GM23248 (cell line): ENCODE results near the gene MEIG1. TPM values are rescaled to one million over a fixed set of nuclear protein-coding genes. Genes with fewer than 3 reads are reported as not detected.
"Not testable (repeated sequence)": the region's sequence is repeated elsewhere in the genome, so short reads cannot be mapped to it uniquely, and the experiment has no call there.

Experiments used
- DNase-seq: peaks from one replicate; pipeline ENCODE4 v3.0.0-alpha.2; 2015
- H2AFZ ChIP-seq: fragments of 200-600 bp; sonication (generic); 2 replicates; pipeline ENCODE4 v1.6.1; 2016; ENCODE audit warnings: antibody characterized with exemption
- H3F3A ChIP-seq: fragments of 200-600 bp; sonication (generic); 2 replicates; pipeline ENCODE4 v1.6.1; 2016; ENCODE audit warnings: mild to moderate bottlenecking, antibody characterized with exemption, mixed run types; ENCODE audit not compliant: insufficient read depth
- H3K27ac ChIP-seq: fragments of 200-600 bp; sonication (generic); 2 replicates; pipeline ENCODE4 v1.5.1; 2016; ENCODE audit warnings: mild to moderate bottlenecking
- H3K27me3 ChIP-seq: fragments of 200-600 bp; sonication (generic); replicated peaks from 2 replicates; pipeline ENCODE4 v1.6.1; 2016; ENCODE audit warnings: mild to moderate bottlenecking; ENCODE audit not compliant: insufficient read depth
- H3K36me3 ChIP-seq: fragments of 200-600 bp; sonication (generic); 2 replicates; pipeline ENCODE4 v1.6.1; 2016; ENCODE audit warnings: low read depth, mild to moderate bottlenecking
- H3K4me1 ChIP-seq: fragments of 200-600 bp; sonication (generic); 2 replicates; pipeline ENCODE4 v1.6.1; 2016; ENCODE audit warnings: mild to moderate bottlenecking; ENCODE audit not compliant: insufficient read depth
- H3K4me2 ChIP-seq: fragments of 200-600 bp; sonication (generic); one replicate; pipeline ENCODE4 v1.6.1; 2016; ENCODE audit warnings: mild to moderate bottlenecking; ENCODE audit not compliant: unreplicated experiment
- H3K4me3 ChIP-seq: fragments of 200-600 bp; sonication (generic); 2 replicates; pipeline ENCODE4 v1.5.1; 2016; ENCODE audit warnings: mild to moderate bottlenecking
- H3K79me2 ChIP-seq: fragments of 200-600 bp; sonication (generic); 2 replicates; pipeline ENCODE4 v1.6.1; 2016; ENCODE audit warnings: mild to moderate bottlenecking; ENCODE audit not compliant: insufficient read depth
- H3K9ac ChIP-seq: fragments of 200-600 bp; sonication (generic); 2 replicates; pipeline ENCODE4 v1.6.1; 2016; ENCODE audit warnings: mild to moderate bottlenecking
- H3K9me2 ChIP-seq: fragments of 200-600 bp; sonication (generic); 2 replicates; pipeline ENCODE4 v1.6.1; 2016; ENCODE audit warnings: mixed run types, mild to moderate bottlenecking, moderate library complexity; ENCODE audit not compliant: insufficient read depth
- H3K9me3 ChIP-seq: fragments of 200-600 bp; sonication (generic); one replicate; pipeline ENCODE4 v1.6.1; 2017; ENCODE audit warnings: low read depth
- H4K20me1 ChIP-seq: fragments of 200-600 bp; sonication (generic); 2 replicates; pipeline ENCODE4 v1.6.0; 2016; ENCODE audit not compliant: insufficient read depth
- EZH2 ChIP-seq: fragments of 200-600 bp; sonication (generic); IDR thresholded peaks from 2 replicates; pipeline ENCODE4 v1.6.1; 2018; ENCODE audit warnings: antibody characterized with exemption, mild to moderate bottlenecking; ENCODE audit not compliant: insufficient read depth, poor library complexity, severe bottlenecking
- EZH2phosphoT487 ChIP-seq: fragments of 200-600 bp; sonication (generic); IDR thresholded peaks from 2 replicates; pipeline ENCODE4 v1.6.1; 2018; ENCODE audit warnings: antibody characterized with exemption, moderate library complexity, mild to moderate bottlenecking, low read depth; ENCODE audit not compliant: insufficient read depth
- WGBS, 2 experiments: methylation state at CpG; one replicate each; pipeline ENCODE4 v1.1.6; 2015 to 2017; ENCODE audit warnings: low lambda C conversion rate in 2 of 2, low coverage in 1 of 2; ENCODE audit errors: missing lambda C conversion rate in 2 of 2; 5-methylcytosine and 5-hydroxymethylcytosine counted together
- in situ Hi-C: fragments of 300-500 bp; cut with MboI; formaldehyde crosslinking; loops from 2 replicates; pipeline ENCODE4 v1.15.0; 2020
- polyA plus RNA-seq: library from polyadenylated mRNA; unstranded; fragments of >200 nt; fragmentation: Nextera tagmentation; extraction: Ambion mirVana; gene quantifications from 2 replicates; pipeline ENCODE4 v1.2.1, GENCODE V29; 2016
- total RNA-seq: library from RNA; depleted of rRNA; stranded (reverse); fragments of >200 nt; shearing (Covaris generic); gene quantifications from 2 replicates; pipeline ENCODE4 v1.2.3, GENCODE V29; 2014

Gene MEIG1
- total and polyA plus RNA-seq, 2 experiments from 2014 or later = 0.43 TPM; not detected in 1

DNA sequence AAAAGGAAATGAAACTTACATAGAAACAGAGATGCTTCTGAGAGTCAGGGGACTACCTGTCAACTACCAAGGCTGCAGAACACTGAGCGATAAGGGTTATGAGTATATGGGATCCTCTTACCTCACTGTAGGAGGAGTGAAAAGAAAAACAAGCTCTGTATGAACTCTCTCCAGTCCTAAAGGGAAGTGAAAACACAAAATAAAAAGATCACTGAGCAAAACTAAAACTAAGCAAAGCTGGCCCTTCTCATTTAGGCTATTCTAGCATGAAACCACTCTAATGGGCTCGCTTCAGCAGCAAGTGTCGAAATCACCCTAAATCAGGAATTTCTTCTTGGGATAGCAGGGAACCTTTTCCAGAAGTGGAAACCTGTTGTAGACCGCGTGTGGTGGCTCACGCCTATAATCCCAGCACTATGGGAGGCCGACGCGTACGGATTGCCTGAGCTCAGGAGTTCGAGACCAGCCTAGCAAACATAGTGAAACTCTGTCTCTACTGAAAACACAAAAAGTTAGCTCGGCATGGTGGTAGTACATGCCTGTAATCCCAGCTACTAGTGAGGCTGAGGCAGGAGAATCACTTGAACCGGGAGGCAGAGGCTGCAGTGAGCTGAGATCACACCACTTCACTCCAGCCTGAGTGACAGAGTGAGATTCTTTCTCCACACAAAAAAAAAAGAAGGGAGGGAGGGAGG lies 32.3 kb upstream of the MEIG1 start:
- TF ChIP-seq EZH2 (no peak), EZH2phosphoT487 (no peak)
- in situ Hi-C loops = no loop called here
- H2AFZ ChIP-seq = no peak overlapping the region
- no peaks in the 10 kb centered on the region for H3K27me3 ChIP-seq
- H3K9me3 ChIP-seq = no peaks in the 10 kb centered on the region
- no peak overlapping the region for H3K27ac ChIP-seq
- no peaks in the 10 kb centered on the region for H3K9me2 ChIP-seq
- 98% methylated on average over 13 of the region's 13 CpGs for WGBS, 2 experiments
- no peak overlapping the region for H3K4me2 ChIP-seq
- peaks cover 41% of the 10 kb centered on the region; the same call in 1 of the 2 replicates for H3K36me3 ChIP-seq
- no peak overlapping the region for H3K9ac ChIP-seq
- H3K79me2 ChIP-seq = no peaks in the 10 kb centered on the region
- no peak overlapping the region for H3K4me3 ChIP-seq
- H3K4me1 ChIP-seq = no peaks in the 10 kb centered on the region
- no peaks in the 10 kb centered on the region for H3F3A ChIP-seq
- no peaks in the 10 kb centered on the region for H4K20me1 ChIP-seq
- no peak for DNase-seq

DNA sequence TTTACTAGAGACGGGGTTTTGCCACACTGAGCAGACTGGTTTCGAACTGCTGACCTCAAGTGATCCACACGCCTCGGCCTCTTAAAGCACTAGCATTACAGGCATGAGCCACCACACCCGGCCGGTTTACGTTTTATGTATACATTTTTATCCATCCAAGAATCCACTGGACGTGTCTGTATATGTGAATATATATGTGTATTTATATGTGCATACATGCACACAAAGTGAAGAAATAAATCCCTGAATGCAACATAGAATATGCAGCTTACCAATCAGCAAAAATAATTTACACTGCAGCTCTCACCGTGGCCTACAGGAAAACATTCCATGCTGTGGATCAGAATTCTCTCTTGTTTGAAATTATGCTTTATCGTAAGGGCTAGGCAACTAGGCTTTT lies 28.6 kb upstream of the MEIG1 start:
- Histone ChIP-seq H3K9ac (no peak overlapping the region), H3K4me3 (no peak overlapping the region), H3K36me3 (peaks cover 30% of the 10 kb centered on the region; the same call in 1 of the 2 replicates), H2AFZ (no peak overlapping the region), H3K79me2 (no peaks in the 10 kb centered on the region), H3K27me3 (no peaks in the 10 kb centered on the region), H4K20me1 (no peaks in the 10 kb centered on the region), H3K27ac (no peak overlapping the region), H3F3A (no peaks in the 10 kb centered on the region), H3K4me1 (no peaks in the 10 kb centered on the region), H3K4me2 (no peak overlapping the region), H3K9me2 (no peaks in the 10 kb centered on the region), H3K9me3 (no peaks in the 10 kb centered on the region)
- no peak for DNase-seq
- in situ Hi-C loops = no loop called here
- TF ChIP-seq EZH2 = no peak
- no peak for TF ChIP-seq EZH2phosphoT487
- 97 to 98% methylated on average over 10 of the region's 10 CpGs for WGBS, 2 experiments

DNA sequence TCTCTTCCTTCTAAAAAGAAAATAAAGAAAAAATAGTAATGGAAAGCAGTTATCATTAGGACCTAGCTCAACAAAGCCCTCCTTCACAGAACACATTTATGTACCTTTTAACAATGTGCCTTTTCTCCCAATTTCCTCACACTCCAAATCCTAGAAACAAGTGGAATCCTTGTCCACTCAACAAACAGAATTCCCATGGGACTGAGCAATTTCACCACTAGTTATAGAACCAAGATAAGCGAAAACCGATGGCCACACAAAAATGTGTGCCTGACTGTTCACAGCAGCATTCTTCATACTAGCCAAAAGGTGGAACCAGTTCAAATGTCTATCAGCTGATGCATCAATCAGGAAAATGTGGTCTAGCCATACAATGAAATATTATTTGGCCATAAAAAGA lies 22.6 kb upstream of the MEIG1 start:
- in situ Hi-C loops = no loop called here
- 98 to 99% methylated on average over 2 of the region's 2 CpGs for WGBS, 2 experiments

DNA sequence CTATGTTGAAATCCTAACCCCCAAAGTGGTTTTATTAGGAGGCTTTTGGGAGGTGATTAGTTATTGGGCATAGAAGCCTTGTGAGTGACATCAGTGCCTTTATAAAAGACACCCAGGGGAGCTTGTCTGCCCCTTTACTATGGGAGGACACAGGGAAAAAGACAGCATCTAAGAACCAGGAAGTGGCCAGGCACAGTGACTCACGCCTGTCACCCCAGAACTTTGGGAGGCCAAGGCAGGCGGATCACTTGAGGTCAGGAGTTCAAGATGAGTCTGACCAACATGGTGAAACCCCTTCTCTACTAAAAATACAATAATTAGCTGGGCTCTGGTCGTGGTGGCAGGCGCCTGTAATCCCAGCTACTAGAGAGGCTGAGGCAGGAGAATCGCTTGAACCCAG lies 20.2 kb upstream of the MEIG1 start:
- H3K27me3 ChIP-seq, in situ Hi-C loops, DNase-seq: not testable (repeated sequence)

More for the DNA sequence above, 22.6 kb upstream of the MEIG1 start:
- Histone ChIP-seq H3K9me3 (no peaks in the 10 kb centered on the region), H3K27ac (no peak overlapping the region), H3K9ac (no peak overlapping the region), H3K79me2 (no peaks in the 10 kb centered on the region), H3F3A (no peaks in the 10 kb centered on the region), H2AFZ (no peak overlapping the region), H3K36me3 (peaks cover 7% of the 10 kb centered on the region), H3K4me3 (no peak overlapping the region), H3K4me1 (no peaks in the 10 kb centered on the region), H3K9me2 (no peaks in the 10 kb centered on the region), H3K4me2 (no peak overlapping the region), H3K27me3 (no peaks in the 10 kb centered on the region), H4K20me1 (no peaks in the 10 kb centered on the region)
- TF ChIP-seq EZH2phosphoT487 = no peak
- no peak for TF ChIP-seq EZH2
- no peak for DNase-seq

DNA sequence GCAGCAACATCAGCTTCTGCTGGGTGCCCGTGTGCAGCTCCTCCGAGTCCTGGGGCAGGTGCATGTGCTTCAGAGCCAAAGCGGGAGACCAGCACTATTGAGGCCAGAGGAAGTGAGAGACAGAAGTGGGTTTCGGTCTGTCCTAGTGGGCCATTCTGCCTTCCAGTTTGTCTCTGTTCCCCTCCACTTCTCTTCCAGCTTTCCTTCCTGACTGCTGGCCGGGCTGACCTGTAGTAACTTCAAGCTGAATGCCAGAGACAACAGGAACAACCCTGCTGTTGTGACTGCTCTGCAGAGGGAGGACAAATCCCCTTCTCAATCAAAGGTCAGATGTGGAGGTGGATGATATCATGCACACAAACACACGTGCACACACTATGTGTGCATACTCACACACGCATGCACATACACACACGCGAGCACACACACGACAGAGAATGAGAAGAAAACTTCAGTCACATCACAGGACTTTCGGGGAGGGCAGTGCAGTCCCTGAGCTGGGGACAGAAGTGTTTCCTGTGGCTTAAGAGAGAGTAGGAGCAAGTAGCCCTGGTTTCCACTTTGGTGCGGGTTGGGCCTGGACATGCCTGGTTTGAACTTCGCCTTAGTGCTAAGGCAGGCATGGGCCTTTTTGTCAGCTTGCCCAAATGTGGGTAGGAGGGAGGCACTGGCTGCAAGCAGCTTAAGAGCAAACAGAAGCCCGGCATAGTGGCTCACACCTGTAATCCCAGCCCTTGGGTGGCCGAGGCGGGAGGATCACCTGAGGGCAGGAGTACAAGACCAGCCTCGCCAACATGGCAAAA lies 16.8 kb upstream of the MEIG1 start:
- in situ Hi-C loops, H3K4me1 ChIP-seq, H3K9ac ChIP-seq, H3K4me2 ChIP-seq, H2AFZ ChIP-seq, H3K27me3 ChIP-seq, H3K9me2 ChIP-seq, H3K4me3 ChIP-seq, H3F3A ChIP-seq, DNase-seq, H3K27ac ChIP-seq, H3K9me3 ChIP-seq, H4K20me1 ChIP-seq: not testable (repeated sequence)
- 92 to 93% methylated on average over 16 to 17 of the region's 17 CpGs for WGBS, 2 experiments
- Histone ChIP-seq H3K36me3 (peaks cover 12% of the 10 kb centered on the region), H3K79me2 (peaks cover 19% of the 10 kb centered on the region)

More for the DNA sequence above, 20.2 kb upstream of the MEIG1 start:
- H4K20me1 ChIP-seq, H3K9me3 ChIP-seq, H2AFZ ChIP-seq, H3K9ac ChIP-seq, H3K9me2 ChIP-seq, H3K4me3 ChIP-seq, H3K36me3 ChIP-seq, H3K79me2 ChIP-seq, H3K4me1 ChIP-seq, H3K27ac ChIP-seq, H3F3A ChIP-seq, H3K4me2 ChIP-seq: not testable (repeated sequence)
- WGBS, 2 experiments = 80 to 81% methylated on average over 4 of the region's 5 CpGs

DNA sequence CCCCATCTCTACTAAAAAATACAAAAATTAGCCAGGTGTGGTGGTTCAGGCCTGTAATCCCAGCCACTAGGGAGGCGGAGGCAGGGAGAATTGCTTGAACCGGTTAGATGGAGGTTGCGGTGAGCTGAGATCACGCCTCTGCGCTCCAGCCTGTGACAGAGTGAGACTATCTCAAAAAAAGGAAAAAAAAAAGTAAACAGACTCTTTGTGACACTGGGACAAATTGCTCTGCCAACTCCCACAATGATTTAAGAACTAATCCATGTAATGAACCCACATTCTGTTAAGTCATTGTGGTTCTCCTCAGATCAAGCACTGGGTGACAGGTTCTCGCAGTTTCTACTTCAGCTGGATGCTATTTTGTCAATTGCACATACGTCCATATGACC lies 16.2 kb upstream of the MEIG1 start:
- WGBS, 2 experiments = 96 to 98% methylated on average over 7 of the region's 7 CpGs
- H3K27ac ChIP-seq, H3K4me1 ChIP-seq, H3K9me2 ChIP-seq, H3K4me3 ChIP-seq, H4K20me1 ChIP-seq, H3F3A ChIP-seq, H2AFZ ChIP-seq, H3K4me2 ChIP-seq, H3K9me3 ChIP-seq, H3K27me3 ChIP-seq, DNase-seq, H3K9ac ChIP-seq, in situ Hi-C loops: not testable (repeated sequence)
- Histone ChIP-seq H3K79me2 (peaks cover 25% of the 10 kb centered on the region), H3K36me3 (peaks cover 12% of the 10 kb centered on the region)
